GM12878 (cell line): ENCODE data around the gene RAPGEF3. TPM values are rescaled to one million over a fixed set of nuclear protein-coding genes. Genes with fewer than 3 reads are reported as not detected.

Source experiments
- ATAC-seq: fragments of 200-7000 bp; cut with Tn5 transposase; 3 replicates; pipeline ENCODE4 v1.9.1; 2020; ENCODE audit warnings: mild to moderate bottlenecking, moderate library complexity
- BruUV-seq: library from RNA; stranded (reverse); fragments of 400-500 nt; replicated peaks from 2 replicates; lab custom pipeline; 2021; lab: Mats Ljungman, UMichigan
- CTCF ChIA-PET: fragments of 300-600 bp; sonication (Branson Sonifier 250); formaldehyde crosslinking; extraction: SDS; loops from one replicate; lab custom pipeline; 2021; ENCODE audit warnings: inconsistent platforms; lab: Yijun Ruan, JAX
- POLR2A ChIA-PET: fragments of 350-600 bp; formaldehyde crosslinking; extraction: SDS; loops from one replicate; lab custom pipeline; 2021; ENCODE audit warnings: inconsistent platforms; lab: Charles Lee
- RAD21 ChIA-PET: fragments of 300-600 bp; sonication (Branson Sonifier 250); formaldehyde crosslinking; loops from one replicate; lab custom pipeline; 2023; ENCODE audit warnings: antibody characterized with exemption; ENCODE audit not compliant: unreplicated experiment; lab: Charles Lee
- SMC1A ChIA-PET: fragments of 300-600 bp; sonication (Branson Sonifier 250); formaldehyde crosslinking; loops from one replicate; lab custom pipeline; 2023; ENCODE audit not compliant: unreplicated experiment, uncharacterized antibody; lab: Charles Lee
- DNase-seq: peaks from one replicate; pipeline ENCODE4 v3.0.0-alpha.2; 2011; ENCODE audit warnings: low read depth, low spot score
- FAIRE-seq: peaks from 3 replicates; lab custom pipeline; 2011; peaks lifted over from hg19 to GRCh38; lab: Jason Lieb, UNC
- H2AFZ ChIP-seq: 2 replicates; pipeline ENCODE4 v1.6.0; 2011; ENCODE audit warnings: low read depth, low read length, control low read depth; ENCODE audit not compliant: control insufficient read depth
- H3K27ac ChIP-seq: 2 replicates; pipeline ENCODE4 v1.5.1; 2011; ENCODE audit warnings: control low read depth; ENCODE audit not compliant: control insufficient read depth, insufficient read depth
- H3K27me3 ChIP-seq, 2 experiments: replicated peaks in 1 of 2; 2 replicates each; pipeline versions ENCODE4 v1.6.0 to v1.6.1; 2011; ENCODE audit warnings: low read length in 1 of 2; ENCODE audit not compliant: control insufficient read depth in 2 of 2, insufficient read depth in 2 of 2
- H3K36me3 ChIP-seq, 2 experiments: 2 replicates each; pipeline ENCODE4 v1.5.1; 2011; ENCODE audit warnings: low read length in 1 of 2; ENCODE audit not compliant: control insufficient read depth in 2 of 2, insufficient read depth in 2 of 2
- H3K4me1 ChIP-seq: 2 replicates; pipeline ENCODE4 v1.6.1; 2011; ENCODE audit warnings: mild to moderate bottlenecking, low read length, moderate library complexity, mixed read lengths; ENCODE audit not compliant: control insufficient read depth, insufficient read depth
- H3K4me2 ChIP-seq: 2 replicates; pipeline ENCODE4 v1.6.0; 2011; ENCODE audit warnings: control low read depth; ENCODE audit not compliant: control insufficient read depth, insufficient read depth
- H3K4me3 ChIP-seq: fragments of 200-600 bp; sonication (generic); 2 replicates; pipeline ENCODE4 v1.5.1; 2016
- H3K79me2 ChIP-seq: 2 replicates; pipeline ENCODE4 v1.6.0; 2011; ENCODE audit warnings: low read length; ENCODE audit not compliant: control insufficient read depth, insufficient read depth
- H3K9ac ChIP-seq: 2 replicates; pipeline ENCODE4 v1.8.0; 2011; ENCODE audit warnings: low read length, control low read depth, mixed read lengths; ENCODE audit not compliant: control insufficient read depth, insufficient read depth
- H3K9me3 ChIP-seq: replicated peaks from 3 replicates; pipeline ENCODE4 v1.5.1; 2011; ENCODE audit warnings: mild to moderate bottlenecking, low read length; ENCODE audit not compliant: control insufficient read depth, insufficient read depth
- H4K20me1 ChIP-seq: 2 replicates; pipeline ENCODE4 v1.6.0; 2011; ENCODE audit not compliant: control insufficient read depth, insufficient read depth
- CBX5 ChIP-seq: sonication (generic); IDR thresholded peaks from 2 replicates; pipeline ENCODE4 v1.6.1; 2016; ENCODE audit warnings: low read depth, moderate library complexity, mild to moderate bottlenecking, inconsistent platforms
- CEBPZ ChIP-seq: fragments of 150-350 bp; IDR thresholded peaks from 2 replicates; pipeline ENCODE4 v1.6.1; 2016; ENCODE audit warnings: low read depth, low read length
- FOXK2 ChIP-seq: fragments of 450-650 bp; IDR thresholded peaks from 2 replicates; pipeline ENCODE4 v1.6.1; 2017; ENCODE audit warnings: mild to moderate bottlenecking, moderate library complexity
- PAX5 ChIP-seq: IDR thresholded peaks from 2 replicates; pipeline ENCODE4 v1.6.1; 2011; ENCODE audit warnings: low read depth, low read length, borderline replicate concordance
- POU2F2 ChIP-seq: IDR thresholded peaks from 3 replicates; pipeline ENCODE4 v1.6.1; 2011; ENCODE audit warnings: low read depth, mild to moderate bottlenecking, low read length, borderline replicate concordance
- RUNX3 ChIP-seq: IDR thresholded peaks from 2 replicates; pipeline ENCODE4 v1.6.1; 2012; ENCODE audit warnings: low read length, inconsistent platforms
- SMARCA5 ChIP-seq: fragments of 450-650 bp; IDR thresholded peaks from 2 replicates; pipeline ENCODE4 v1.6.1; 2017; ENCODE audit warnings: mild to moderate bottlenecking
- WGBS: methylation state at CpG from one replicate; pipeline ENCODE4 v1.1.6; 2016; ENCODE audit warnings: low lambda C conversion rate; ENCODE audit not compliant: insufficient replicate concordance, insufficient coverage; ENCODE audit errors: missing lambda C conversion rate; 5-methylcytosine and 5-hydroxymethylcytosine counted together
- in situ Hi-C: fragments of 300-500 bp; cut with MboI; formaldehyde crosslinking; loops from 9 replicates; pipeline ENCODE4 v1.14.3; 2018; ENCODE audit warnings: mixed read lengths
- intact Hi-C: fragments of 100-400 bp; cut with micrococcal nuclease; formaldehyde crosslinking; loops from one replicate; pipeline ENCODE4 v1.14.2; 2022; ENCODE audit not compliant: unreplicated experiment
- polyA plus RNA-seq, 11 experiments: library from polyadenylated mRNA; depleted of rRNA in 4 of 11; unstranded in 6 of 11; stranded (reverse) in 5 of 11; fragments of >200 nt; fragmentation: Nextera tagmentation in 4 of 11; fragmentation: Illumina TruSeq in 1 of 11; extraction: Ambion mirVana in 4 of 11; extraction: Trizol in 1 of 11; gene quantifications; 1 replicate in 1 of 11; 2 replicates in 10 of 11; pipeline versions ENCODE4 v1.2.1 to v1.2.3, GENCODE V29; 2011 to 2016; ENCODE audit warnings: inconsistent platforms in 2 of 11, missing spikeins in 2 of 11, low read depth in 1 of 11
- total RNA-seq, 4 experiments: library from RNA; depleted of rRNA in 3 of 4; stranded (reverse); fragments of >200 nt in 3 of 4; fragmentation: Illumina TruSeq in 1 of 4; extraction: Trizol in 1 of 4; gene quantifications; 2 replicates each; pipeline versions ENCODE4 v1.2.1 to v1.2.3, GENCODE V29; 2013 to 2021

Gene RAPGEF3
- total and polyA plus RNA-seq, 10 of the 15 experiments (the other 5 are each of a cell fraction or from before 2014, with no cell fraction given): 0.02 to 0.92 (median 0.31) TPM; not detected in 2

- no peak for TF ChIP-seq SMARCA5
- no peak for TF ChIP-seq FOXK2
- TF ChIP-seq POU2F2: no peak
- TF ChIP-seq CEBPZ: no peak
- TF ChIP-seq PAX5: no peak
- no peak for TF ChIP-seq RUNX3
- TF ChIP-seq CBX5: no peak
- POLR2A ChIA-PET: interaction anchor here (1.5 kb wide), 1 partner anchor 8 kb away, joined by 4 read pairs; no protein-coding TSS in a partner anchor
- H3K9me3 ChIP-seq: no peaks in the 10 kb centered on the region
- in situ Hi-C loops: no loop called here
- no peak overlapping the region for H3K9ac ChIP-seq
- 79% methylated on average over 7 of the region's 7 CpGs for WGBS
- no peaks in the 10 kb centered on the region for H4K20me1 ChIP-seq
- ATAC-seq (no peak), DNase-seq (no peak), FAIRE-seq (no peak)
- intact Hi-C loops: no loop called here
- no peaks in the 10 kb centered on the region; a peak in 1 of 4 replicates for H3K27me3 ChIP-seq
- no peak overlapping the region for H2AFZ ChIP-seq
- H3K4me3 ChIP-seq: no peak overlapping the region
- H3K27ac ChIP-seq: no peak overlapping the region
- CTCF ChIA-PET: interaction anchor here (1.7 to 7.9 kb wide), 3 partner anchors 18 to 84 kb away, joined by 5 to 215 read pairs (median 11); no protein-coding TSS in a partner anchor
- no peaks in the 10 kb centered on the region; a peak in 2 of 4 replicates for H3K36me3 ChIP-seq
- peaks cover 16% of the 10 kb centered on the region for H3K4me1 ChIP-seq
- H3K79me2 ChIP-seq: no peaks in the 10 kb centered on the region; the same call in 1 of the 2 replicates
- no peak overlapping the region for H3K4me2 ChIP-seq
- SMC1A ChIA-PET: interaction anchor here (2.9 to 4.0 kb wide), 3 partner anchors 7 to 38 kb away, joined by 11 to 43 read pairs (median 13); no protein-coding TSS in a partner anchor
- BruUV-seq: no TSS peak
- RAD21 ChIA-PET: interaction anchor here (7.5 kb wide), 1 partner anchor 38 kb away, joined by 166 read pairs; no protein-coding TSS in a partner anchor
Measured at GRCh38 chr12:47799357-47799955, 40.8 kb upstream of the RAPGEF3 start.
